ENCODE measurements around the gene CCND2. TPM values are rescaled to one million over a fixed set of nuclear protein-coding genes. Genes with fewer than 3 reads are reported as not detected.
A peak's percentile ranks its signal among the peaks of the same experiment; 100 is the strongest.

Gene CCND2
- total and polyA plus RNA-seq, 11 donors = 48.0 to 620 (median 208) TPM

GRCh38 chr12:4268329-4269181, 5.0 kb upstream of the CCND2 start:
- DNase-seq (no peak), ATAC-seq (no peak)
- no peaks in the 10 kb centered on the region for H3K36me3 ChIP-seq
- H3K27me3 ChIP-seq = peaks cover 0 to 26% (median 6%) of the 10 kb centered on the region in 9 donors
- peaks cover 0 to 48% (median 32%) of the 10 kb centered on the region in 12 donors for H3K4me1 ChIP-seq
- intact Hi-C loops (cut with DNase I) = no loop called here
- 3 to 6% (median 5%) methylated on average over 26 of the region's 26 CpGs for WGBS, 4 donors
- TF ChIP-seq POLR2A (IDR thresholded peaks at IDR 0.05) = no peak
- no peak for TF ChIP-seq CTCF (IDR thresholded peaks at IDR 0.05)
- peak overlapping the region; percentile 7 to 98 (median 90) for H3K27ac ChIP-seq
- no peaks in the 10 kb centered on the region for H3K9me3 ChIP-seq
- H3K4me3 ChIP-seq = peak overlapping the region; percentile 31 to 96 (median 88)

GRCh38 chr12:4269279-4269991, 4.1 kb upstream of the CCND2 start:
- Histone ChIP-seq H3K4me1 (peaks cover 0 to 52% (median 32%) of the 10 kb centered on the region in 12 donors), H3K27ac (peak overlapping the region; percentile 7 to 98 (median 90)), H3K4me3 (peak overlapping the region; percentile 31 to 96 (median 88)), H3K27me3 (peaks cover 0 to 28% (median 5%) of the 10 kb centered on the region in 9 donors), H3K9me3 (no peaks in the 10 kb centered on the region), H3K36me3 (no peaks in the 10 kb centered on the region)
- intact Hi-C loops (cut with DNase I) = no loop called here
- peak; percentile 88 to 94 (median 92) for DNase-seq
- WGBS, 4 donors = 1 to 5% (median 2%) methylated on average over 29 to 73 of the region's 73 CpGs
- ATAC-seq = peak in 3 of 4 donors; percentile 26 to 46 (median 36)
- TF ChIP-seq POLR2A (IDR thresholded peaks at IDR 0.05) (peak in 1 of 2 donors; percentile 53), CTCF (IDR thresholded peaks at IDR 0.05) (peak in 6 of 12 donors; percentile 24 to 52 (median 42))

- TF ChIP-seq POLR2A (IDR thresholded peaks at IDR 0.05) (no peak), CTCF (IDR thresholded peaks at IDR 0.05) (no peak)
- peaks cover 0 to 29% (median 5%) of the 10 kb centered on the region in 9 donors for H3K27me3 ChIP-seq
- peak overlapping the region; percentile 31 to 96 (median 88) for H3K4me3 ChIP-seq
- no peaks in the 10 kb centered on the region for H3K36me3 ChIP-seq
- DNase-seq (peak in 1 of 5 donors; percentile 64), ATAC-seq (no peak)
- 14 to 27% (median 23%) methylated on average over 39 of the region's 39 CpGs for WGBS, 4 donors
- H3K4me1 ChIP-seq = peaks cover 0 to 52% (median 32%) of the 10 kb centered on the region in 12 donors
- H3K9me3 ChIP-seq = no peaks in the 10 kb centered on the region
- peak overlapping the region in 11 of 12 donors; percentile 71 to 98 (median 94) for H3K27ac ChIP-seq
- intact Hi-C loops (cut with DNase I) = loop anchor here in 3 of 10 donors (5.0 to 10.0 kb wide), 2 partner anchors 235 to 398 kb away; partner anchors contain the start of gene PARP11 (in 1 of the 3)
Observed at GRCh38 chr12:4270016-4270830, 3.3 kb upstream of the CCND2 start.
